Measurements from ENCODE around the gene PPFIA4.

Gene PPFIA4

DNA sequence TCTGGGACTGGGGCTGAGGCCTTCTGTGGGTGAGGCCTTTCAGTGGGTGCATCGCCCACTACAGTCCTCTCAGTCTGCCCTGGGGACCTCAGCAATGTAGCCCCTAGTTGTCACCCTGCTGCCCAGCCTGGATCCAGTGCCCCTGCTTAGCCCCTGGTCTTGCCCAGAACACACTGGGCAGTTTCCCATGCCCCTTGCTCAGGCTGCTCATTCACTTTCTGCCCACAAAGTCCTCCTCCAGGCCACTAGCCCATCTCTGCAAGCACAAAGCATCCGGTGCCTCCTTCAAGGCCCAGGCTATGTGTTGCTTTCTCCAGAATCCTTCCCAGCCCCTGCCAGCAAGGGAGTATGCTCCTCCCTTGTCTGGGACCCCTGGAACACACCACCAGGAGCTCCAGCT lies 95.9 kb downstream of the PPFIA4 start:
- Histone ChIP-seq H3K4me3 (ENCODE audit: low read depth in 1 of 2, low read length in 1 of 2) (no peak overlapping the region), H3K9me3 (no peaks in the 10 kb centered on the region), H3K27ac (no peak overlapping the region), H3K27me3 (peaks cover 100% of the 10 kb centered on the region), H3K36me3 (no peaks in the 10 kb centered on the region), H3K4me1 (ENCODE audit: control insufficient read depth in 1 of 2, insufficient read depth in 1 of 2, low read depth in 1 of 2, low read length in 1 of 2) (peaks cover 9 to 18% of the 10 kb centered on the region in 2 experiments)
- TF ChIP-seq, protein P1, sequence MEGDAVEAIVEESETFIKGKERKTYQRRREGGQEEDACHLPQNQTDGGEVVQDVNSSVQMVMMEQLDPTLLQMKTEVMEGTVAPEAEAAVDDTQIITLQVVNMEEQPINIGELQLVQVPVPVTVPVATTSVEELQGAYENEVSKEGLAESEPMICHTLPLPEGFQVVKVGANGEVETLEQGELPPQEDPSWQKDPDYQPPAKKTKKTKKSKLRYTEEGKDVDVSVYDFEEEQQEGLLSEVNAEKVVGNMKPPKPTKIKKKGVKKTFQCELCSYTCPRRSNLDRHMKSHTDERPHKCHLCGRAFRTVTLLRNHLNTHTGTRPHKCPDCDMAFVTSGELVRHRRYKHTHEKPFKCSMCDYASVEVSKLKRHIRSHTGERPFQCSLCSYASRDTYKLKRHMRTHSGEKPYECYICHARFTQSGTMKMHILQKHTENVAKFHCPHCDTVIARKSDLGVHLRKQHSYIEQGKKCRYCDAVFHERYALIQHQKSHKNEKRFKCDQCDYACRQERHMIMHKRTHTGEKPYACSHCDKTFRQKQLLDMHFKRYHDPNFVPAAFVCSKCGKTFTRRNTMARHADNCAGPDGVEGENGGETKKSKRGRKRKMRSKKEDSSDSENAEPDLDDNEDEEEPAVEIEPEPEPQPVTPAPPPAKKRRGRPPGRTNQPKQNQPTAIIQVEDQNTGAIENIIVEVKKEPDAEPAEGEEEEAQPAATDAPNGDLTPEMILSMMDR (IDR thresholded peaks at IDR 0.05) = no peak

- Histone ChIP-seq H3K27ac (no peak overlapping the region), H3K4me3 (ENCODE audit: low read depth in 1 of 2, low read length in 1 of 2) (no peak overlapping the region), H3K27me3 (peaks cover 100% of the 10 kb centered on the region), H3K36me3 (no peaks in the 10 kb centered on the region), H3K4me1 (ENCODE audit: control insufficient read depth in 1 of 2, insufficient read depth in 1 of 2, low read depth in 1 of 2, low read length in 1 of 2) (peaks cover 9 to 19% of the 10 kb centered on the region in 2 experiments), H3K9me3 (no peaks in the 10 kb centered on the region)
- TF ChIP-seq, protein P1 (IDR thresholded peaks at IDR 0.05) = no peak
Observed at GRCh38 chr1:203124011-203124410, 97.7 kb downstream of the PPFIA4 start.

GRCh38 chr1:203124546-203125317 lies 98.4 kb downstream of the PPFIA4 start:
- TF ChIP-seq, protein P1 (IDR thresholded peaks at IDR 0.05) = no peak
- H3K36me3 ChIP-seq = no peaks in the 10 kb centered on the region
- H3K9me3 ChIP-seq = no peaks in the 10 kb centered on the region
- H3K4me1 ChIP-seq (ENCODE audit: control insufficient read depth in 1 of 2, insufficient read depth in 1 of 2, low read depth in 1 of 2, low read length in 1 of 2) = peaks cover 16 to 25% of the 10 kb centered on the region in 2 experiments
- no peak overlapping the region for H3K4me3 ChIP-seq (ENCODE audit: low read depth in 1 of 2, low read length in 1 of 2)
- H3K27me3 ChIP-seq = peaks cover 100% of the 10 kb centered on the region
- H3K27ac ChIP-seq = no peak overlapping the region

DNA sequence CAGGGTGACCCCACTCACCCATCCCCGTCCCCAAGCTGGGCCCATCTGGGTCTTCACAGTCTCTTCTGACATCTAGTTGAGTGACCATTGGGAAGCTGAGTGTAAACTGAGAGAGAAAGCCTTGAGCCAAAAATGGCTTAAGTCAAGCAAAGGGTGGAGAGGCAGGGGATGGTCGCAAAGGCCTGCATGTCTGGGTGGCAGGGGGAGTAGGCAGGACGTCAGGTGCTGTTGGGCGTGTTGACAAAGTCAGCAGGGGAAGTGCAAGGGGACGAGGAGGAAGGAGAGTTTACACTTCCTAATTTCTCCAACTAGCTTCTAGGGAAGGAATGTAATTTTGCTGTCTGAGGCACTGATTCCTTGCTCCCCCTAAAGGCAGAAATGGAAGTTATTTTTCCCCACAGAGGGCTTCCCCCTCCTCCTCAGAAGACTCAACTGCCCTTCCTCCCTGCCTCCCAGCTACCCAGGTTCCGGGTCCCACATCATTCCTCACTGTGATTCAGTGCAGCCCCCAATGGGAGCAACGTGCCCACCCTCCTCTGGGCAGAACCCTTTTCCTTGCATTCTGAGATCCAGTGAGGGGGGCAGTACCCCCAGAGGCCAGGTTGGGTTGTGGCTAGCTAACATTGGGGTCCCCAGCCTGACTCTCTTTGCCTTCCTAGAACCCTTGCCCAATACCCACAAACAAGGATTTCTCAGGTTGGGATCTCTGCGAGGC lies 100.0 kb downstream of the PPFIA4 start:
- no peak overlapping the region for H3K4me3 ChIP-seq (ENCODE audit: low read depth in 1 of 2, low read length in 1 of 2)
- TF ChIP-seq, protein P1 (IDR thresholded peaks at IDR 0.05) = peak; percentile 32
- H3K4me1 ChIP-seq (ENCODE audit: control insufficient read depth in 1 of 2, insufficient read depth in 1 of 2, low read depth in 1 of 2, low read length in 1 of 2) = peaks cover 20 to 27% of the 10 kb centered on the region in 2 experiments
- no peak overlapping the region for H3K27ac ChIP-seq
- no peaks in the 10 kb centered on the region for H3K36me3 ChIP-seq
- no peaks in the 10 kb centered on the region for H3K9me3 ChIP-seq
- peaks cover 98% of the 10 kb centered on the region for H3K27me3 ChIP-seq

- TF ChIP-seq, protein P1 (IDR thresholded peaks at IDR 0.05) = no peak
- H3K4me3 ChIP-seq (ENCODE audit: low read depth in 1 of 2, low read length in 1 of 2) = no peak overlapping the region
- H3K4me1 ChIP-seq (ENCODE audit: control insufficient read depth in 1 of 2, insufficient read depth in 1 of 2, low read depth in 1 of 2, low read length in 1 of 2) = peaks cover 20 to 27% of the 10 kb centered on the region in 2 experiments
- H3K27me3 ChIP-seq = peaks cover 98% of the 10 kb centered on the region
- H3K36me3 ChIP-seq = no peaks in the 10 kb centered on the region
- H3K9me3 ChIP-seq = no peaks in the 10 kb centered on the region
- H3K27ac ChIP-seq = no peak overlapping the region
Observed at GRCh38 chr1:203126866-203127665, 100.8 kb downstream of the PPFIA4 start.

All from neutrophil (primary cell).